Heart left ventricle (tissue), 16 donors: ENCODE measurements around the gene MAML3. TPM values are rescaled to one million over a fixed set of nuclear protein-coding genes. Genes with fewer than 3 reads are reported as not detected.

Experiments used
- ATAC-seq, 4 donors: fragments of 200-7000 bp; cut with Tn5 transposase; one replicate each; pipeline ENCODE4 v1.9.1; 2020 to 2022; ENCODE audit warnings: moderate library complexity in 4 of 4, mild to moderate bottlenecking in 3 of 4, moderate number of reproducible peaks in 1 of 4
- DNase-seq, 5 donors: peaks; one replicate each; pipeline ENCODE4 v3.0.0-alpha.2; 2020
- H3K27ac ChIP-seq, 12 donors: fragments of 200-600 bp; sonication (generic) in 4 of 12; one replicate each; pipeline versions ENCODE4 v1.5.0 to v1.8.0; 2016 to 2022; ENCODE audit warnings: mild to moderate bottlenecking in 2 of 12
- H3K27me3 ChIP-seq, 9 donors: fragments of 200-600 bp; sonication (generic) in 2 of 9; one replicate each; pipeline versions ENCODE4 v1.5.1 to v1.8.0; 2016 to 2022; ENCODE audit warnings: mild to moderate bottlenecking in 3 of 9
- H3K36me3 ChIP-seq, 9 donors: fragments of 200-600 bp; sonication (generic) in 2 of 9; one replicate each; pipeline versions ENCODE4 v1.5.0 to v1.8.0; 2018 to 2022; ENCODE audit warnings: mild to moderate bottlenecking in 2 of 9
- H3K4me1 ChIP-seq, 12 donors: fragments of 200-600 bp; sonication (generic) in 4 of 12; one replicate each; pipeline versions ENCODE4 v1.5.0 to v1.8.0; 2016 to 2022; ENCODE audit warnings: mild to moderate bottlenecking in 3 of 12
- H3K4me3 ChIP-seq, 12 donors: fragments of 200-600 bp; sonication (generic) in 4 of 12; one replicate each; pipeline versions ENCODE4 v1.5.0 to v1.8.0; 2017 to 2022; ENCODE audit warnings: mild to moderate bottlenecking in 9 of 12, moderate library complexity in 4 of 12
- H3K9me3 ChIP-seq, 12 donors: fragments of 200-600 bp; sonication (generic) in 4 of 12; one replicate each; pipeline versions ENCODE4 v1.5.0 to v1.8.0; 2016 to 2022; ENCODE audit warnings: mild to moderate bottlenecking in 1 of 12
- CTCF ChIP-seq, 12 donors: fragments of 200-600 bp; sonication (generic) in 4 of 12; IDR thresholded peaks; one replicate each; pipeline versions ENCODE4 v1.5.0 to v1.8.0; 2018 to 2022; ENCODE audit warnings: antibody characterized with exemption in 12 of 12, mild to moderate bottlenecking in 5 of 12
- POLR2A ChIP-seq, 2 donors: fragments of 450-650 bp; IDR thresholded peaks; one replicate each; pipeline ENCODE4 v1.6.1; 2017; ENCODE audit warnings: antibody characterized with exemption in 2 of 2, mild to moderate bottlenecking in 2 of 2, moderate library complexity in 2 of 2
- WGBS, 4 donors: extraction: QIAGEN DNeasy Blood & Tissue Kit in 2 of 4; methylation state at CpG; one replicate each; pipeline versions ENCODE4 v1.1.5 to v1.1.7; 2013 to 2018; 5-methylcytosine and 5-hydroxymethylcytosine counted together
- intact Hi-C, 10 donors: fragments of 100-400 bp; cut with DNase I; formaldehyde crosslinking; loops; one replicate each; pipeline versions ENCODE4 v1.11.1 to v1.14.2; 2022
- polyA plus RNA-seq, 2 donors: library from polyadenylated mRNA; stranded (reverse); fragments of 200-250 nt; gene quantifications; one replicate each; pipeline ENCODE4 v1.2.3, GENCODE V29; 2013
- total RNA-seq, 9 donors: library from RNA; depleted of rRNA in 2 of 9; stranded (reverse); fragments of >200 nt in 2 of 9; fragmentation: NEBNext Ultra II Directional in 3 of 9; extraction: Animal tissue kit (Norgen Biotek cat#: 25700) in 3 of 9; gene quantifications; one replicate each; pipeline versions ENCODE4 v1.1.0 to v1.2.4, GENCODE V29; 2016 to 2023
- donor health status: ischemic (EF 13 %, LVEDD 7.1; RV severe dilation, severe dysfunction).
- donor health status: healthy with polysubstance abuse.
- donor health status: DM: no; HTN: yes; CAD: no.
- donor health status: DM: no; HTN: no; CAD: no.
- donor health status: ischemic (EF 25% LVEDD 6.9; RV normal size, moderate dysfunction).
- donor health status: ischemic (EF 25% LVEDD 5.7; RV mildly dilated, moderate dysfunction).
- donor health status: healthy.
- donor health status: DM: yes; HTN: yes; CAD: no.
- donor health status: ischemic (EF 35%, LVEDD 5.7; RV mildly dilated, moderate dysfunction).
- donor health status: nonischemic (EF 11% LVEDD 7.7; RV severe dilation, severe dysfunction).
- donor health status: DM: yes; HTN: yes; CAD: no.
- donor health status: PGD.
- donor health status: ischemic (EF 29% LVEDD 5.4; RV normal size, mild dysfunction).
- donor health status: nonischemic (EF 23%, LVEDD 6.1; RV moderate dilation, normal function).

MAML3 gene
- total and polyA plus RNA-seq, 11 donors: 0.76 to 5.9 (median 2.4) TPM

GRCh38 chr4:140125374-140125773, 28.6 kb downstream of the MAML3 start:
- Histone ChIP-seq H3K27me3 (no peaks in the 10 kb centered on the region), H3K4me1 (peaks cover 0 to 8% (median 1%) of the 10 kb centered on the region in 12 donors), H3K9me3 (no peaks in the 10 kb centered on the region), H3K36me3 (no peaks in the 10 kb centered on the region), H3K4me3 (no peak overlapping the region), H3K27ac (no peak overlapping the region)
- DNase-seq: no peak
- no peak for ATAC-seq
- TF ChIP-seq POLR2A (IDR thresholded peaks at IDR 0.05) (no peak), CTCF (IDR thresholded peaks at IDR 0.05) (no peak)
- 90 to 97% (median 94%) methylated on average over 2 of the region's 2 CpGs for WGBS, 4 donors
- intact Hi-C loops: no loop called here

GRCh38 chr4:140123666-140124377, 30.2 kb downstream of the MAML3 start:
- DNase-seq (no peak), ATAC-seq (no peak)
- 92 to 94% (median 93%) methylated on average over 8 of the region's 8 CpGs for WGBS, 4 donors
- Histone ChIP-seq H3K9me3 (no peaks in the 10 kb centered on the region), H3K4me1 (peaks cover 0 to 8% (median 1%) of the 10 kb centered on the region in 12 donors), H3K27me3 (no peaks in the 10 kb centered on the region), H3K4me3 (no peak overlapping the region), H3K36me3 (no peaks in the 10 kb centered on the region), H3K27ac (no peak overlapping the region)
- intact Hi-C loops: no loop called here
- no peak for TF ChIP-seq CTCF (IDR thresholded peaks at IDR 0.05)
- TF ChIP-seq POLR2A (IDR thresholded peaks at IDR 0.05): no peak

- H3K27me3 ChIP-seq: no peaks in the 10 kb centered on the region
- ATAC-seq: no peak
- H3K9me3 ChIP-seq: no peaks in the 10 kb centered on the region
- intact Hi-C loops: no loop called here
- no peaks in the 10 kb centered on the region for H3K36me3 ChIP-seq
- H3K4me1 ChIP-seq: peaks cover 0 to 8% (median under 1%) of the 10 kb centered on the region in 12 donors
- DNase-seq: no peak
- WGBS, 4 donors: 43 to 75% (median 58%) methylated on average over 1 of the region's 1 CpG
- TF ChIP-seq CTCF (IDR thresholded peaks at IDR 0.05) (no peak), POLR2A (IDR thresholded peaks at IDR 0.05) (no peak)
- H3K27ac ChIP-seq: no peak overlapping the region
- no peak overlapping the region for H3K4me3 ChIP-seq
These were observed 31.1 kb downstream of the MAML3 start for GRCh38 chr4:140122891-140123290.

GRCh38 chr4:140121646-140122045, 32.3 kb downstream of the MAML3 start:
- Histone ChIP-seq H3K9me3 (no peaks in the 10 kb centered on the region), H3K36me3 (no peaks in the 10 kb centered on the region), H3K27me3 (no peaks in the 10 kb centered on the region), H3K27ac (no peak overlapping the region), H3K4me1 (peaks cover 0 to 9% (median 0%) of the 10 kb centered on the region in 12 donors), H3K4me3 (no peak overlapping the region)
- no peak for DNase-seq
- intact Hi-C loops: no loop called here
- TF ChIP-seq POLR2A (IDR thresholded peaks at IDR 0.05) (no peak), CTCF (IDR thresholded peaks at IDR 0.05) (no peak)
- ATAC-seq: no peak
- 85 to 96% (median 93%) methylated on average over 3 of the region's 3 CpGs for WGBS, 4 donors
